K562 (cell line): Measurements from ENCODE around the gene SATB1. TPM values are rescaled to one million over a fixed set of nuclear protein-coding genes. Genes with fewer than 3 reads are reported as not detected.

Source experiments
- ATAC-seq: fragments of 200-7000 bp; cut with Tn5 transposase; 3 replicates; pipeline ENCODE4 v1.9.1; 2020; ENCODE audit warnings: moderate library complexity
- BruUV-seq: library from RNA; stranded (reverse); fragments of 400-500 nt; replicated peaks from 2 replicates; lab custom pipeline; 2021; lab: Mats Ljungman, UMichigan
- CTCF ChIA-PET: fragments of 300-600 bp; formaldehyde crosslinking; extraction: SDS; loops from one replicate; lab custom pipeline; 2021; ENCODE audit warnings: low intra/inter-chr PET ratio; lab: Yijun Ruan, JAX
- POLR2A ChIA-PET: fragments of 300-600, 350-650 bp; sonication (Branson Sonifier 250); formaldehyde crosslinking; extraction: SDS; loops from one replicate; lab custom pipeline; 2021; ENCODE audit warnings: antibody characterized with exemption, inconsistent platforms; lab: Yijun Ruan, JAX
- DNase-seq, 4 experiments: peaks; one replicate each; pipeline versions ENCODE4 v3.0.0 to v3.0.0-alpha.2; 2011 to 2018; ENCODE audit warnings: low spot score in 3 of 4, mixed read lengths in 3 of 4; ENCODE audit errors: extremely low read depth in 1 of 4
- FAIRE-seq: peaks from 2 replicates; lab custom pipeline; 2011; peaks lifted over from hg19 to GRCh38; lab: Jason Lieb, UNC
- H2AFZ ChIP-seq: 2 replicates; pipeline ENCODE4 v1.6.0; 2011; ENCODE audit warnings: low read depth, low read length, control low read depth, inconsistent platforms
- H3K27ac ChIP-seq: fragments of 200-600 bp; 3 replicates; pipeline ENCODE4 v1.8.0; 2011; ENCODE audit warnings: low read depth, mild to moderate bottlenecking, control low read depth, inconsistent platforms, low read length, moderate library complexity, mixed read lengths; ENCODE audit errors: extremely low read depth
- H3K27me3 ChIP-seq, 2 experiments: fragments of 300-600 bp in 1 of 2; 2 replicates in 1 of 2; 3 replicates in 1 of 2; pipeline versions ENCODE4 v1.6.0 to v1.8.0; 2011; ENCODE audit warnings: inconsistent platforms in 2 of 2, low read length in 2 of 2, mild to moderate bottlenecking in 1 of 2, mixed read lengths in 1 of 2, moderate library complexity in 1 of 2; ENCODE audit not compliant: control insufficient read depth in 2 of 2, insufficient read depth in 2 of 2
- H3K36me3 ChIP-seq: fragments of 300-600 bp; 3 replicates; pipeline ENCODE4 v1.8.0; 2011; ENCODE audit warnings: mild to moderate bottlenecking, low read length, inconsistent platforms; ENCODE audit not compliant: control insufficient read depth, insufficient read depth
- H3K4me1 ChIP-seq, 2 experiments: fragments of 200-600 bp in 1 of 2; replicated peaks in 1 of 2; 2 replicates in 1 of 2; 3 replicates in 1 of 2; pipeline versions ENCODE4 v1.5.1 to v1.8.0; 2011; ENCODE audit warnings: inconsistent platforms in 2 of 2, low read length in 2 of 2, mild to moderate bottlenecking in 1 of 2, mixed read lengths in 1 of 2, moderate library complexity in 1 of 2; ENCODE audit not compliant: control insufficient read depth in 2 of 2, insufficient read depth in 2 of 2
- H3K4me2 ChIP-seq: 2 replicates; pipeline ENCODE4 v1.6.1; 2011; ENCODE audit warnings: low read length, control low read depth, inconsistent platforms, mixed read lengths; ENCODE audit not compliant: insufficient read depth
- H3K4me3 ChIP-seq: fragments of 200-600 bp; sonication (generic), shearing (Covaris generic); 2 replicates; pipeline ENCODE4 v1.5.1; 2016; ENCODE audit warnings: control low read depth, inconsistent platforms
- H3K79me2 ChIP-seq: fragments of 200-600 bp; 3 replicates; pipeline ENCODE4 v1.8.0; 2011; ENCODE audit warnings: low read length, inconsistent platforms; ENCODE audit not compliant: control insufficient read depth, insufficient read depth
- H3K9ac ChIP-seq, 2 experiments: 2 replicates each; pipeline versions ENCODE4 v1.6.0 to v1.6.1; 2011; ENCODE audit warnings: low read depth in 2 of 2, low read length in 2 of 2, control low read depth in 1 of 2, inconsistent platforms in 1 of 2, mild to moderate bottlenecking in 1 of 2, mixed read lengths in 1 of 2; ENCODE audit not compliant: insufficient read depth in 1 of 2
- H3K9me1 ChIP-seq: one replicate; pipeline ENCODE4 v1.6.0; 2011; ENCODE audit warnings: inconsistent platforms, mild to moderate bottlenecking, low read length, moderate library complexity; ENCODE audit not compliant: control insufficient read depth, insufficient read depth
- H3K9me3 ChIP-seq: replicated peaks from 2 replicates; pipeline ENCODE4 v1.5.1; 2011; ENCODE audit warnings: low read depth, low read length, inconsistent platforms; ENCODE audit not compliant: control insufficient read depth, insufficient read depth
- H4K20me1 ChIP-seq: replicated peaks from 2 replicates; pipeline ENCODE4 v1.6.1; 2011; ENCODE audit warnings: low read length, inconsistent platforms, mixed read lengths; ENCODE audit not compliant: control insufficient read depth, insufficient read depth
- DNMT1 ChIP-seq: fragments of 450-650 bp; IDR thresholded peaks from 2 replicates; pipeline ENCODE4 v1.6.1; 2016; ENCODE audit warnings: antibody characterized with exemption, mild to moderate bottlenecking
- HMG20B ChIP-seq: fragments of 250-450 bp; sonication (Bioruptor Pico); IDR thresholded peaks from 2 replicates; pipeline ENCODE4 v1.5.0; 2021; ENCODE audit warnings: mild to moderate bottlenecking
- MYC ChIP-seq, 2 experiments: fragments of 250-450 bp in 1 of 2; sonication (Bioruptor Pico) in 1 of 2; IDR thresholded peaks; 2 replicates each; pipeline versions ENCODE4 v1.5.1 to v1.6.1; 2012 to 2021; ENCODE audit warnings: low read depth in 2 of 2, borderline replicate concordance in 1 of 2, improper control_type of control experiment in 1 of 2, low read length in 1 of 2, mild to moderate bottlenecking in 1 of 2, moderate library complexity in 1 of 2
- RUNX1 ChIP-seq: sonication (generic); IDR thresholded peaks from 2 replicates; pipeline ENCODE4 v1.6.1; 2016; ENCODE audit warnings: antibody characterized with exemption, low read depth
- ZNF134 ChIP-seq: fragments of 250-450 bp; sonication (Bioruptor Pico); conservative IDR thresholded peaks from 2 replicates; pipeline ENCODE4 v1.4.0; 2020
- WGBS: fragments of 100-300 bp; shearing (Covaris generic); methylation state at CpG from one replicate; pipeline ENCODE4 v1.1.6; 2016; ENCODE audit warnings: low coverage, mixed read lengths; ENCODE audit not compliant: insufficient coverage; ENCODE audit errors: missing lambda C conversion rate; 5-methylcytosine and 5-hydroxymethylcytosine counted together
- in situ Hi-C: fragments of 300-500 bp; cut with MboI; formaldehyde crosslinking; loops from 4 replicates; pipeline ENCODE4 v1.15.0; 2018; ENCODE audit warnings: inconsistent platforms, mixed read lengths
- intact Hi-C: fragments of 100-400 bp; cut with micrococcal nuclease; formaldehyde crosslinking; loops from 2 replicates; pipeline ENCODE4 v1.14.2; 2022
- polyA plus RNA-seq, 8 experiments: library from polyadenylated mRNA; depleted of rRNA in 4 of 8; stranded (reverse) in 5 of 8; unstranded in 3 of 8; fragments of >200 nt; fragmentation: Nextera tagmentation in 2 of 8; fragmentation: Illumina TruSeq in 1 of 8; extraction: Ambion mirVana in 2 of 8; extraction: Trizol in 1 of 8; gene quantifications; 2 replicates each; pipeline versions ENCODE4 v1.2.1 to v1.2.3, GENCODE V29; 2011 to 2014; ENCODE audit warnings: inconsistent platforms in 1 of 8, missing spikeins in 1 of 8
- total RNA-seq, 7 experiments: library from RNA; depleted of rRNA in 6 of 7; stranded (reverse); fragments of >200 nt in 6 of 7; fragmentation: Illumina TruSeq in 2 of 7; extraction: Trizol in 2 of 7; gene quantifications; 2 replicates each; pipeline versions ENCODE4 v1.2.1 to v1.2.3, GENCODE V29; 2011 to 2021; ENCODE audit warnings: low replicate concordance in 1 of 7
- TF ChIP-seq, protein P1 (sequence below): fragments of 450-650 bp; formaldehyde crosslinking; IDR thresholded peaks from 2 replicates; pipeline ENCODE4 v1.4.0; 2022; ENCODE audit warnings: missing genetic modification characterization
- TF ChIP-seq, protein P2 (sequence below): sonication (generic); formaldehyde crosslinking; IDR thresholded peaks from 2 replicates; pipeline ENCODE4 v1.8.0; 2022; ENCODE audit warnings: mild to moderate bottlenecking, missing genetic modification reagents

SATB1 gene
- total and polyA plus RNA-seq, 9 of the 15 experiments (the other 6 are each of a cell fraction or from before 2014, with no cell fraction given), result 0.03 to 2.5 (median 0.15) TPM; not detected in 1

DNA sequence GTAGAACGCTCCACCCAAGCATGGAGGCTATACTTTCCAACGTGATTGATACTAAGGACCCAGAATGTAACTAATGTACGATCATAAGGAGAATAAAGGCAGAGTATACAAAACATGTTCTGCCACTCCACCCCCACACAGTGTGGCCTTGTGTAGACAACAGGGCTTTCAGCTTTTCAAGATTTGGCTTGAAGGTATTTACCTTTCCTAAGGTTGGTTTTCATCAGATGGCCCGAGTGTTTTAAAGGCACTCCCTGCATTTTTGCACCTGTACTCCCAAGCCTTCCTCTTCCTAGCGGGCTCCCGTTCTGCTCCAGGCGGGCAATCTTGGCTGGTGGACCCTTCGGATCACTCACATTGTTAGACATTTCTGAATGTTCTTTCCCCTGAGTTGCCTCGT, 4.6 kb downstream of the SATB1 start (continued):
- TF ChIP-seq, protein P1, sequence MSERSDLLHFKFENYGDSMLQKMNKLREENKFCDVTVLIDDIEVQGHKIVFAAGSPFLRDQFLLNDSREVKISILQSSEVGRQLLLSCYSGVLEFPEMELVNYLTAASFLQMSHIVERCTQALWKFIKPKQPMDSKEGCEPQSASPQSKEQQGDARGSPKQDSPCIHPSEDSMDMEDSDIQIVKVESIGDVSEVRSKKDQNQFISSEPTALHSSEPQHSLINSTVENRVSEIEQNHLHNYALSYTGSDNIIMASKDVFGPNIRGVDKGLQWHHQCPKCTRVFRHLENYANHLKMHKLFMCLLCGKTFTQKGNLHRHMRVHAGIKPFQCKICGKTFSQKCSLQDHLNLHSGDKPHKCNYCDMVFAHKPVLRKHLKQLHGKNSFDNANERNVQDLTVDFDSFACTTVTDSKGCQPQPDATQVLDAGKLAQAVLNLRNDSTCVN, result no peak
- no peak for TF ChIP-seq ZNF134 (CRISPR knock-in tag)
- TF ChIP-seq RUNX1, result no peak
- no peak for TF ChIP-seq DNMT1
- TF ChIP-seq MYC (IDR thresholded peaks at IDR 0.05; ENCODE audit: low read depth, low read length), result no peak
- TF ChIP-seq MYC (CRISPR knock-in tag; IDR thresholded peaks at IDR 0.05; ENCODE audit: borderline replicate concordance, low read depth), result no peak
- TF ChIP-seq, protein P2, sequence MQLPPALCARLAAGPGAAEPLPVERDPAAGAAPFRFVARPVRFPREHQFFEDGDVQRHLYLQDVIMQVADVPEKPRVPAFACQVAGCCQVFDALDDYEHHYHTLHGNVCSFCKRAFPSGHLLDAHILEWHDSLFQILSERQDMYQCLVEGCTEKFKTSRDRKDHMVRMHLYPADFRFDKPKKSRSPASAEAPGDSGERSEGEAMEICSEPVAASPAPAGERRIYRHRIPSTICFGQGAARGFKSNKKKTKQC (CRISPR knock-in tag), result no peak

DNA sequence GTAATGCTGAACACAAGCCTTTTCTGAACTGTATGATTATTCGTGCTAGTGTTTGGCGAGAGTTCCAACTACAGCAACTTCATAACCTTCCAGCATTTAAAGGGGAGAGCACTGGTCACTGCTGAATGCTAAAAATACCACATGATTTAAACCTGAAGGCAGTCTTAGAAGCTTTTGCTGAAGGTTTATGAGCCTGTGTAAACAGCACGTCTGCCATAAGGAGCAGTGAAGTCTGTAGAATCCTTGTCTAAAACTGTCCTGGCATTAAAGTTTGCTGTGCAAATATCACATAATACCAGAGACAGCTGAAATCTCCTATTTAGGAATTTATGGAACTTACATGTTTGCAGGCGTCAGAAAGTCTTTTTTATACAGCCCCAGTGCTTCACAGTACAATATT, 5.9 kb downstream of the SATB1 start:
- Histone ChIP-seq H3K27me3 (peaks cover 3 to 5% of the 10 kb centered on the region in 2 experiments; a peak in 3 of 5 replicates), H3K9me1 (no peaks in the 10 kb centered on the region), H3K4me3 (no peak overlapping the region), H4K20me1 (no peaks in the 10 kb centered on the region), H3K4me2 (no peak overlapping the region), H2AFZ (no peak overlapping the region), H3K36me3 (no peaks in the 10 kb centered on the region), H3K79me2 (no peaks in the 10 kb centered on the region), H3K9me3 (no peaks in the 10 kb centered on the region), H3K27ac (no peak overlapping the region), H3K9ac (no peak overlapping the region)
- no peak for FAIRE-seq
- intact Hi-C loops (no loop called here), in situ Hi-C loops (loop anchor here (25.0 kb wide), 1 partner anchor 982 kb away; no protein-coding TSS in a partner anchor)
- ATAC-seq, result no peak
- no peak for DNase-seq
- ChIA-PET POLR2A (interaction anchor here (1.2 kb wide), 1 partner anchor 28 kb away, joined by 3 read pairs; no protein-coding TSS in a partner anchor), CTCF (no interaction called here)
- BruUV-seq, result no TSS peak
- WGBS, result 0% methylated on average over 4 of the region's 4 CpGs
- TF ChIP-seq HMG20B (CRISPR knock-in tag), result no peak
- TF ChIP-seq, all 486 proteins: peak for 0
- H3K4me1 ChIP-seq, result 0 out of 5 replicates have a peak, but pooled peaks cover 0 to under 1% of the 10 kb centered on the region in 2 experiments
